Esophagus muscularis mucosa (tissue), 4 donors: ENCODE data around the gene MYPN. TPM values are rescaled to one million over a fixed set of nuclear protein-coding genes. Genes with fewer than 3 reads are reported as not detected.

Experiments used
- DNase-seq: peaks from one replicate; pipeline ENCODE4 v3.0.0-alpha.2; 2017; ENCODE audit errors: extremely low spot score
- H3K27ac ChIP-seq, 4 donors: fragments of 200-600 bp; sonication (generic); replicated peaks in 1 of 4; 1 replicate in 3 of 4; 2 replicates in 1 of 4; pipeline ENCODE4 v1.5.1; 2016 to 2019; ENCODE audit warnings: mild to moderate bottlenecking in 1 of 4
- H3K27me3 ChIP-seq, 4 donors: fragments of 200-600 bp; sonication (generic); one replicate each; pipeline versions ENCODE4 v1.5.1 to v1.6.0; 2016 to 2019
- H3K36me3 ChIP-seq, 4 donors: fragments of 200-600 bp; sonication (generic); one replicate each; pipeline ENCODE4 v1.5.1; 2016 to 2019
- H3K4me1 ChIP-seq, 4 donors: fragments of 200-600 bp; sonication (generic); one replicate each; pipeline ENCODE4 v1.5.1; 2016 to 2019
- H3K4me3 ChIP-seq, 4 donors: fragments of 200-600 bp; sonication (generic); 1 replicate in 2 of 4; 2 replicates in 2 of 4; pipeline ENCODE4 v1.5.1; 2016 to 2019; ENCODE audit warnings: mild to moderate bottlenecking in 4 of 4, moderate library complexity in 1 of 4
- H3K9me3 ChIP-seq, 4 donors: fragments of 200-600 bp; sonication (generic); 1 replicate in 3 of 4; 2 replicates in 1 of 4; pipeline ENCODE4 v1.5.1; 2016 to 2019
- CTCF ChIP-seq, 3 experiments: fragments of 200-600 bp in 2 of 3; fragments of 450-650 bp in 1 of 3; sonication (generic) in 2 of 3; IDR thresholded peaks; one replicate each; pipeline ENCODE4 v1.5.1; 2017 to 2019; ENCODE audit warnings: antibody characterized with exemption in 3 of 3, mild to moderate bottlenecking in 2 of 3, moderate library complexity in 1 of 3
- EP300 ChIP-seq: sonication (generic); formaldehyde crosslinking; IDR thresholded peaks from one replicate; pipeline ENCODE4 v1.6.1; 2017; ENCODE audit warnings: antibody characterized with exemption
- POLR2A ChIP-seq: fragments of 450-650 bp; IDR thresholded peaks from one replicate; pipeline ENCODE4 v1.6.1; 2017; ENCODE audit warnings: antibody characterized with exemption, moderate library complexity, mild to moderate bottlenecking, low read depth
- POLR2AphosphoS5 ChIP-seq, 2 donors: sonication (generic); formaldehyde crosslinking; IDR thresholded peaks; one replicate each; pipeline ENCODE4 v1.6.1; 2017; ENCODE audit warnings: antibody characterized with exemption in 2 of 2
- WGBS: methylation state at CpG from one replicate; pipeline ENCODE4 v1.1.5; 2018; 5-methylcytosine and 5-hydroxymethylcytosine counted together
- intact Hi-C: fragments of 100-400 bp; cut with DNase I; formaldehyde crosslinking; loops from one replicate; pipeline ENCODE4 v1.15.1; 2023
- total RNA-seq, 4 donors: library from RNA; depleted of rRNA; stranded (reverse); fragments of >200 nt; gene quantifications; one replicate each; pipeline versions ENCODE4 v1.1.0 to v1.2.1, GENCODE V29; 2016

MYPN gene
- total RNA-seq, 4 donors from 2014 or later: 0.50 to 1.5 (median 0.67) TPM

GRCh38 chr10:68103901-68104300, 5.4 kb upstream of the MYPN start:
- WGBS: 86% methylated on average over 3 of the region's 3 CpGs
- no peaks in the 10 kb centered on the region for H3K36me3 ChIP-seq
- peaks cover 0 to 3% (median 0%) of the 10 kb centered on the region in 4 donors for H3K4me1 ChIP-seq
- H3K4me3 ChIP-seq: no peak overlapping the region
- H3K27ac ChIP-seq: no peak overlapping the region
- no peak for TF ChIP-seq EP300
- TF ChIP-seq CTCF (IDR thresholded peaks at IDR 0.05): no peak
- no peak for TF ChIP-seq POLR2AphosphoS5 (IDR thresholded peaks at IDR 0.05)
- no peak for TF ChIP-seq POLR2A
- no peaks in the 10 kb centered on the region for H3K9me3 ChIP-seq
- intact Hi-C loops: no loop called here
- no peak for DNase-seq
- H3K27me3 ChIP-seq: no peaks in the 10 kb centered on the region

- Histone ChIP-seq H3K27me3 (no peaks in the 10 kb centered on the region), H3K27ac (no peak overlapping the region), H3K4me1 (peaks cover 0 to 16% (median 8%) of the 10 kb centered on the region in 4 donors), H3K4me3 (no peak overlapping the region), H3K36me3 (no peaks in the 10 kb centered on the region), H3K9me3 (no peaks in the 10 kb centered on the region)
- no peak for TF ChIP-seq CTCF (IDR thresholded peaks at IDR 0.05)
- no peak for TF ChIP-seq EP300
- TF ChIP-seq POLR2AphosphoS5 (IDR thresholded peaks at IDR 0.05): no peak
- TF ChIP-seq POLR2A: no peak
- WGBS: 63% methylated on average over 3 of the region's 3 CpGs
- intact Hi-C loops: no loop called here
- DNase-seq: no peak
These were observed 3.5 kb upstream of the MYPN start for GRCh38 chr10:68105820-68106219.

GRCh38 chr10:68106656-68107055, 2.6 kb upstream of the MYPN start:
- H3K9me3 ChIP-seq: no peaks in the 10 kb centered on the region
- H3K4me3 ChIP-seq: no peak overlapping the region
- no peaks in the 10 kb centered on the region for H3K36me3 ChIP-seq
- intact Hi-C loops: no loop called here
- peaks cover 0 to 16% (median 8%) of the 10 kb centered on the region in 4 donors for H3K4me1 ChIP-seq
- DNase-seq: no peak
- no peak for TF ChIP-seq POLR2AphosphoS5 (IDR thresholded peaks at IDR 0.05)
- TF ChIP-seq EP300: no peak
- TF ChIP-seq CTCF (IDR thresholded peaks at IDR 0.05): no peak
- no peak for TF ChIP-seq POLR2A
- 78% methylated on average over 3 of the region's 3 CpGs for WGBS
- no peak overlapping the region for H3K27ac ChIP-seq
- H3K27me3 ChIP-seq: no peaks in the 10 kb centered on the region

- Histone ChIP-seq H3K9me3 (no peaks in the 10 kb centered on the region), H3K27ac (no peak overlapping the region), H3K4me3 (no peak overlapping the region), H3K36me3 (no peaks in the 10 kb centered on the region), H3K27me3 (no peaks in the 10 kb centered on the region), H3K4me1 (peaks cover 0 to 16% (median 8%) of the 10 kb centered on the region in 4 donors)
- WGBS: 96% methylated on average over 1 of the region's 1 CpG
- DNase-seq: no peak
- intact Hi-C loops: no loop called here
- TF ChIP-seq POLR2AphosphoS5 (IDR thresholded peaks at IDR 0.05) (no peak), CTCF (IDR thresholded peaks at IDR 0.05) (no peak), POLR2A (no peak), EP300 (no peak)
These were observed 1.6 kb upstream of the MYPN start for GRCh38 chr10:68107651-68108050.

GRCh38 chr10:68108051-68108450, 1.2 kb upstream of the MYPN start:
- 87% methylated on average over 3 of the region's 3 CpGs for WGBS
- H3K4me1 ChIP-seq: peaks cover 0 to 16% (median 8%) of the 10 kb centered on the region in 4 donors
- no peaks in the 10 kb centered on the region for H3K36me3 ChIP-seq
- intact Hi-C loops: no loop called here
- H3K9me3 ChIP-seq: no peaks in the 10 kb centered on the region
- H3K27me3 ChIP-seq: no peaks in the 10 kb centered on the region
- H3K27ac ChIP-seq: no peak overlapping the region
- DNase-seq: no peak
- H3K4me3 ChIP-seq: no peak overlapping the region
- no peak for TF ChIP-seq POLR2A
- TF ChIP-seq CTCF (IDR thresholded peaks at IDR 0.05): no peak
- no peak for TF ChIP-seq EP300
- TF ChIP-seq POLR2AphosphoS5 (IDR thresholded peaks at IDR 0.05): no peak
